BJ (cell line): ENCODE measurements around the gene WWC1. TPM values are rescaled to one million over a fixed set of nuclear protein-coding genes. Genes with fewer than 3 reads are reported as not detected.
A peak's percentile ranks its signal among the peaks of the same experiment; 100 is the strongest.

Experiments
- CTCF ChIA-PET: fragments of 350-600 bp; formaldehyde crosslinking; extraction: SDS; loops from one replicate; lab custom pipeline; 2021; ENCODE audit warnings: antibody characterized with exemption, inconsistent platforms; lab: Yijun Ruan, JAX
- POLR2A ChIA-PET: fragments of 300-600 bp; sonication (Branson Sonifier 250); formaldehyde crosslinking; extraction: SDS; loops from one replicate; lab custom pipeline; 2021; ENCODE audit warnings: antibody characterized with exemption; lab: Charles Lee
- DNase-seq: peaks from one replicate; pipeline ENCODE4 v3.0.0-alpha.2; 2011; ENCODE audit warnings: low read depth
- H3K27me3 ChIP-seq: 2 replicates; pipeline ENCODE4 v1.6.0; 2011; ENCODE audit warnings: low read length; ENCODE audit not compliant: control insufficient read depth, insufficient read depth
- H3K36me3 ChIP-seq: 2 replicates; pipeline ENCODE4 v1.5.1; 2011; ENCODE audit warnings: low read length; ENCODE audit not compliant: control insufficient read depth, insufficient read depth
- H3K4me3 ChIP-seq: 2 replicates; pipeline ENCODE4 v1.5.1; 2011; ENCODE audit warnings: low read depth, mild to moderate bottlenecking, control low read depth, low read length
- polyA plus RNA-seq: library from polyadenylated mRNA; depleted of rRNA; stranded (reverse); fragments of >200 nt; gene quantifications from 2 replicates; pipeline ENCODE4 v1.2.3, GENCODE V29; 2011
- TF ChIP-seq, protein P1 (sequence below): IDR thresholded peaks from 2 replicates; pipeline ENCODE4 v1.5.1; 2011; ENCODE audit warnings: low read depth, mild to moderate bottlenecking, control low read depth, inconsistent platforms, low read length, moderate library complexity; ENCODE audit not compliant: insufficient read depth

Gene WWC1
- polyA plus RNA-seq, 1 experiment = 1.4 TPM

DNA sequence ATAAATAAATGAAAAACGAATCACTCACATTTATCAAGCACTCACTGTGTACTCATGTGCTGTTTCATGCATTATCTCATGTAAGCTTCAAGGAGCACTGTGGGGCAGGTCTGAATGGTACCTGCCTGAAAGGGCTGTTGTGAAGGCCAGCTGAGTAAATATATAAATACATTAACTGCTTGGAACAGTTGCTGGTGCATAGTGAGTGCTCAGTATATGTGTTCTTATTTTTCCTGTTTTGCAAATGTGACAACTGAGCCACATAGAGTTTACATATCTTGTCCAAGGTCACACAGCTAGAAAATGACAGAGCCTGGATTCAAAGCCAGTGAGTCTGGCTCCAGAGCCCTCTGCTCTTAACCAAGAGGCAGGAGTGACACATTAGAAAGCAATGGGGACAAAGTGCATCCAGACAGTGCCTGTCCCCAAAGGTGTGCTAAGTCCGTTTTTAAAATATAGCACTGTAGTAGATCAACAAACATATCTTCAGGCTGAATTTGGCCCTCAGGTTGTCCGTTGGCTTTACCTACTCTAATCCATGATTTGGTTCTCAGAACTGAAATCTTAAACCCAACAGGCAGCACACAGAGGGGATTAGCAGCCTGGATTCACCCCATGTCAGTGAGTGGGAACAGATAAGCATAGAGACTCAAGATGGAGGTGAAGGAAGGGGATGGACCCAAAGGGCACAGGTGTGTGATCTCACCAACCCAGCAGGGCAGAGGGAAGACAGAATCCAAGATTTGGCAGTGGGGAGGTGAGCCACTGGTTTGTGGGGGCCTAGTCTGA is 70.8 kb downstream of the WWC1 start:
- Histone ChIP-seq H3K36me3 (no peaks in the 10 kb centered on the region), H3K27me3 (no peaks in the 10 kb centered on the region), H3K4me3 (no peak overlapping the region)
- DNase-seq = no peak
- ChIA-PET POLR2A (no interaction called here), CTCF (interaction anchor here (1.6 kb wide), 1 partner anchor 10 kb away, joined by 3 read pairs; no protein-coding TSS in a partner anchor)
- TF ChIP-seq, protein P1, sequence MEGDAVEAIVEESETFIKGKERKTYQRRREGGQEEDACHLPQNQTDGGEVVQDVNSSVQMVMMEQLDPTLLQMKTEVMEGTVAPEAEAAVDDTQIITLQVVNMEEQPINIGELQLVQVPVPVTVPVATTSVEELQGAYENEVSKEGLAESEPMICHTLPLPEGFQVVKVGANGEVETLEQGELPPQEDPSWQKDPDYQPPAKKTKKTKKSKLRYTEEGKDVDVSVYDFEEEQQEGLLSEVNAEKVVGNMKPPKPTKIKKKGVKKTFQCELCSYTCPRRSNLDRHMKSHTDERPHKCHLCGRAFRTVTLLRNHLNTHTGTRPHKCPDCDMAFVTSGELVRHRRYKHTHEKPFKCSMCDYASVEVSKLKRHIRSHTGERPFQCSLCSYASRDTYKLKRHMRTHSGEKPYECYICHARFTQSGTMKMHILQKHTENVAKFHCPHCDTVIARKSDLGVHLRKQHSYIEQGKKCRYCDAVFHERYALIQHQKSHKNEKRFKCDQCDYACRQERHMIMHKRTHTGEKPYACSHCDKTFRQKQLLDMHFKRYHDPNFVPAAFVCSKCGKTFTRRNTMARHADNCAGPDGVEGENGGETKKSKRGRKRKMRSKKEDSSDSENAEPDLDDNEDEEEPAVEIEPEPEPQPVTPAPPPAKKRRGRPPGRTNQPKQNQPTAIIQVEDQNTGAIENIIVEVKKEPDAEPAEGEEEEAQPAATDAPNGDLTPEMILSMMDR = no peak

GRCh38 chr5:168364151-168364661 is 72.8 kb downstream of the WWC1 start:
- POLR2A ChIA-PET = no interaction called here
- Histone ChIP-seq H3K4me3 (no peak overlapping the region), H3K36me3 (no peaks in the 10 kb centered on the region), H3K27me3 (no peaks in the 10 kb centered on the region)
- DNase-seq = no peak
- TF ChIP-seq, protein P1 = no peak
- CTCF ChIA-PET = interaction anchor here (1.3 kb wide), 1 partner anchor 8 kb away, joined by 3 read pairs; no protein-coding TSS in a partner anchor

DNA sequence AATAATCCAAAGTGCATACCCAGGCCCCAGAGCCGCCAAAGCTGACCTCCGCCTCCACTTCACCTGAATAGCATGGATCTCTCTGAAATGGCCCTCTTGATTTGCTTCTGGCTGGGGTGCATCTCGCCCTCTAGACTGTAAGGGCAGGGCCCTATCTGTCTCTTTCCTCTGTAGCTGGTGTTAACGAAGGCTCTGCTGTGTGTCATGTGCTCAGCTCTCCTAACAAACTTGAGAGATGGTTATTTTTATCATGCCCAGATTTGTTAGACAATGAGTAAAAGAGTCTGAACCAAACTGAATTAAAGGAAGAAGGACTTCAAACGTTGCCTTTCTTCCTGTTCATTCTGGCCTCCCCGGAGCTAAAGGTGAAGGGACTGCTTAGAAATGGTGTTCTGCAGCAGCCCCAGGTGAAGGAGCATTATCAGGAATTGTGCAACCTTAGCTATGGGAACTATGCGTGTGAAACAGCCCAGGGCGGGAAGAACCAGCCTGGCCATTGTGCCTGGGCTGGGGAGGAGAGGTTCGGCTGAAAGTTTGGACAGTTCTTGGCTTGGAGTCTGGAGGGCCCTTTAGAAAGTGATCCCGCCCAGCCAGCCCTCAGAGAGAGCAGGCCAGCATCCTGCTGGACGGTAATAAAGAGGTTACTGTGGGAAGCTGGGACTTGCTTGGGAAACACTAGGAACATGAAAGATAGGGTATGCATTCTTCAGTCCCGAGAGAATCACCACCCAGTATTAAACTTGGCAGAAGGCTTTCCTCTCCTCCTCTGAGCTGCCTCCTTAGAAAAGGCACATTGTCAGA is 73.5 kb downstream of the WWC1 start:
- Histone ChIP-seq H3K36me3 (no peaks in the 10 kb centered on the region), H3K4me3 (no peak overlapping the region), H3K27me3 (no peaks in the 10 kb centered on the region)
- ChIA-PET CTCF (interaction anchor here (1.3 kb wide), 1 partner anchor 8 kb away, joined by 3 read pairs; no protein-coding TSS in a partner anchor), POLR2A (no interaction called here)
- TF ChIP-seq, protein P1 = no peak
- DNase-seq = no peak

GRCh38 chr5:168365581-168366081 is 74.2 kb downstream of the WWC1 start:
- no peak overlapping the region for H3K4me3 ChIP-seq
- CTCF ChIA-PET = interaction anchor here (1.3 kb wide), 1 partner anchor 9 kb away, joined by 3 read pairs; no protein-coding TSS in a partner anchor

More at GRCh38 chr5:168365581-168366081, 74.2 kb downstream of the WWC1 start:
- no peaks in the 10 kb centered on the region for H3K27me3 ChIP-seq
- POLR2A ChIA-PET = no interaction called here
- DNase-seq = no peak
- H3K36me3 ChIP-seq = no peaks in the 10 kb centered on the region
- TF ChIP-seq, protein P1 = peak; percentile 22; the same call in 1 of the 2 replicates
